Calu3 (cell line): ENCODE results near the gene SLC22A23. TPM values are rescaled to one million over a fixed set of nuclear protein-coding genes. Genes with fewer than 3 reads are reported as not detected.

ENCODE experiments used
- BruUV-seq: library from RNA; stranded (reverse); fragments of 400-500 nt; replicated peaks from 2 replicates; lab custom pipeline; 2021; lab: Mats Ljungman, UMichigan
- CTCF ChIA-PET: fragments of 300-600 bp; sonication (Branson Sonifier 250); formaldehyde crosslinking; loops from one replicate; lab custom pipeline; 2022; ENCODE audit warnings: antibody characterized with exemption; lab: Charles Lee
- DNase-seq: peaks from one replicate; pipeline ENCODE4 v3.0.0; 2022
- H3K27ac Mint-ChIP-seq: one replicate; pipeline ENCODE4 v1.8.0; 2022; ENCODE audit warnings: mixed read lengths; ENCODE audit not compliant: unreplicated experiment
- H3K27me3 Mint-ChIP-seq: one replicate; pipeline ENCODE4 v1.8.0; 2022; ENCODE audit warnings: mixed read lengths; ENCODE audit not compliant: unreplicated experiment
- H3K36me3 Mint-ChIP-seq: one replicate; pipeline ENCODE4 v1.8.0; 2022; ENCODE audit warnings: mild to moderate bottlenecking, moderate library complexity, mixed read lengths; ENCODE audit not compliant: insufficient read depth, unreplicated experiment
- H3K4me1 Mint-ChIP-seq: one replicate; pipeline ENCODE4 v1.8.0; 2022; ENCODE audit warnings: mild to moderate bottlenecking, low read depth, mixed read lengths; ENCODE audit not compliant: unreplicated experiment
- H3K4me3 Mint-ChIP-seq: one replicate; pipeline ENCODE4 v1.8.0; 2022; ENCODE audit warnings: mild to moderate bottlenecking, low read depth, moderate library complexity, mixed read lengths; ENCODE audit not compliant: unreplicated experiment
- H3K9me3 Mint-ChIP-seq: one replicate; pipeline ENCODE4 v1.8.0; 2022; ENCODE audit warnings: low read depth, mixed read lengths; ENCODE audit not compliant: unreplicated experiment
- intact Hi-C: fragments of 100-400 bp; cut with micrococcal nuclease; formaldehyde crosslinking; loops from one replicate; pipeline ENCODE4 v1.10.0; 2022; ENCODE audit not compliant: unreplicated experiment
- total RNA-seq: library from RNA; stranded (reverse); gene quantifications from 2 replicates; pipeline ENCODE4 v1.2.3, GENCODE V29; 2022
- TF ChIP-seq, protein P1 (sequence below): fragments of 200-600 bp; IDR thresholded peaks from one replicate; pipeline ENCODE4 v1.8.0; 2022; ENCODE audit warnings: antibody characterized with exemption; ENCODE audit not compliant: unreplicated experiment

The SLC22A23 gene
- total RNA-seq, 1 experiment from 2014 or later: 3.9 TPM

- H3K27me3 Mint-ChIP-seq: no peaks in the 10 kb centered on the region
- no peak overlapping the region for H3K27ac Mint-ChIP-seq
- no peaks in the 10 kb centered on the region for H3K9me3 Mint-ChIP-seq
- H3K4me1 Mint-ChIP-seq: peaks cover 28% of the 10 kb centered on the region
- peaks cover 6% of the 10 kb centered on the region for H3K36me3 Mint-ChIP-seq
- CTCF ChIA-PET: no interaction called here
- TF ChIP-seq, protein P1, sequence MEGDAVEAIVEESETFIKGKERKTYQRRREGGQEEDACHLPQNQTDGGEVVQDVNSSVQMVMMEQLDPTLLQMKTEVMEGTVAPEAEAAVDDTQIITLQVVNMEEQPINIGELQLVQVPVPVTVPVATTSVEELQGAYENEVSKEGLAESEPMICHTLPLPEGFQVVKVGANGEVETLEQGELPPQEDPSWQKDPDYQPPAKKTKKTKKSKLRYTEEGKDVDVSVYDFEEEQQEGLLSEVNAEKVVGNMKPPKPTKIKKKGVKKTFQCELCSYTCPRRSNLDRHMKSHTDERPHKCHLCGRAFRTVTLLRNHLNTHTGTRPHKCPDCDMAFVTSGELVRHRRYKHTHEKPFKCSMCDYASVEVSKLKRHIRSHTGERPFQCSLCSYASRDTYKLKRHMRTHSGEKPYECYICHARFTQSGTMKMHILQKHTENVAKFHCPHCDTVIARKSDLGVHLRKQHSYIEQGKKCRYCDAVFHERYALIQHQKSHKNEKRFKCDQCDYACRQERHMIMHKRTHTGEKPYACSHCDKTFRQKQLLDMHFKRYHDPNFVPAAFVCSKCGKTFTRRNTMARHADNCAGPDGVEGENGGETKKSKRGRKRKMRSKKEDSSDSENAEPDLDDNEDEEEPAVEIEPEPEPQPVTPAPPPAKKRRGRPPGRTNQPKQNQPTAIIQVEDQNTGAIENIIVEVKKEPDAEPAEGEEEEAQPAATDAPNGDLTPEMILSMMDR: no peak
- no peak overlapping the region for H3K4me3 Mint-ChIP-seq
- no TSS peak for BruUV-seq
- DNase-seq: no peak
- intact Hi-C loops: no loop called here
Measured at GRCh38 chr6:3398755-3399696, 57.8 kb downstream of the SLC22A23 start.

GRCh38 chr6:3398165-3398562 is 58.7 kb downstream of the SLC22A23 start:
- TF ChIP-seq, protein P1: no peak
- Mint-ChIP-seq H3K36me3 (peaks cover 3% of the 10 kb centered on the region), H3K4me3 (no peak overlapping the region), H3K27ac (no peak overlapping the region), H3K9me3 (no peaks in the 10 kb centered on the region), H3K4me1 (peaks cover 19% of the 10 kb centered on the region), H3K27me3 (no peaks in the 10 kb centered on the region)
- intact Hi-C loops: no loop called here
- no peak for DNase-seq
- CTCF ChIA-PET: no interaction called here
- BruUV-seq: no TSS peak

DNA sequence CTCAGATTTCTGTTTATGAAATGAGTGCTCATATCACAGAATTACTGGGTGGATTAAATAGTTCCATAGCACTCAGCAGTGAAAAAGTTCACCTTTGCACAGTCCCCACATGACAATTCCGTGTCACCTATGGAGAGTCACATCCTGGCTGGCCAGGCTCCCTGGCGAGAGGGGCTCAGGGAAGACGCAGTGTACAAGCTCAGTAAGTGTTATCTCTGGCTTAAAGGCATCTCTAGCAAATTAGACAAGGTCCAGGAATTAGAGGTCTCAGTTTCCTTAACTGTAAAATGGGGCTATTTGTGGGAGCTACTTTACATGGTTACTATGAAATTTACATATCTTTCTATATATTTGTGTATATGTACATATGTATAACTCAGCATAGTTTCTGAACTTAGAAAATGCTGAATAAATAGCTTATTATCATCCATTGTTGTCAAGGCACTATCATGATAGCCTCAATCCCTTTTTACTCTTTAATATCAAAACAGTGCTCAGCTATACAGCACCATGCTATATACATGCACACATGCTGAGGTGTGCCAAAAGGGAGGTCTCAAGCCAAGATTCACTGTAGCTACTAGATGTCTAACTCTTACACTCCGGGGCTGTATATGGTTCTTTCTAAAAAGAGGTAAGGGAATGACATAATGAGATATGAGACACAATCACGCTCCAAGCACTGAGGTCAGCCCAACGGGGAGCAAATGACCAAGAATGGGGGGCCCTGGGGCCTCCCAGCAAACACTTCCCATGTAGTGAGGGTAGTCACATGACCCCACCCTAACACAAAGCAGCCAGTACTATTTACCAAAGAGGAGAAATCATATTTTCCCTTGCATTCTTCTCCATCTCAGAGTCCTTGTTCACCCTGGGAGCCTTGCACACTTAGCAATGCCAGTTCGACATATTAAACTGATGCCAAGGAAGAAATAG is 59.4 kb downstream of the SLC22A23 start:
- Mint-ChIP-seq H3K36me3 (peaks cover 3% of the 10 kb centered on the region), H3K9me3 (no peaks in the 10 kb centered on the region), H3K27me3 (no peaks in the 10 kb centered on the region), H3K27ac (no peak overlapping the region), H3K4me1 (peaks cover 13% of the 10 kb centered on the region), H3K4me3 (no peak overlapping the region)
- BruUV-seq: no TSS peak
- intact Hi-C loops: no loop called here
- no peak for DNase-seq
- CTCF ChIA-PET: no interaction called here
- TF ChIP-seq, protein P1: no peak

- intact Hi-C loops: no loop called here
- H3K27ac Mint-ChIP-seq: no peak overlapping the region
- no peaks in the 10 kb centered on the region for H3K9me3 Mint-ChIP-seq
- DNase-seq: no peak
- CTCF ChIA-PET: no interaction called here
- no TSS peak for BruUV-seq
- TF ChIP-seq, protein P1: no peak
- H3K4me1 Mint-ChIP-seq: peaks cover 5% of the 10 kb centered on the region
- no peak overlapping the region for H3K4me3 Mint-ChIP-seq
- H3K27me3 Mint-ChIP-seq: no peaks in the 10 kb centered on the region
- H3K36me3 Mint-ChIP-seq: no peaks in the 10 kb centered on the region
Measured at GRCh38 chr6:3396503-3397180, 60.2 kb downstream of the SLC22A23 start.
